PC-9 (cell line): ENCODE results near the gene HCN1. TPM values are rescaled to one million over a fixed set of nuclear protein-coding genes. Genes with fewer than 3 reads are reported as not detected.

Experiments used
- BruUV-seq: library from RNA; stranded (reverse); fragments of 400-500 nt; replicated peaks from 2 replicates; lab custom pipeline; 2021; lab: Mats Ljungman, UMichigan
- CTCF ChIA-PET: fragments of 300-600 bp; sonication (Branson Sonifier 250); formaldehyde crosslinking; loops from one replicate; lab custom pipeline; 2022; ENCODE audit warnings: antibody characterized with exemption; lab: Charles Lee
- POLR2A ChIA-PET: fragments of 300-600 bp; sonication (Branson Sonifier 250); formaldehyde crosslinking; loops from one replicate; lab custom pipeline; 2022; ENCODE audit warnings: antibody characterized with exemption; ENCODE audit not compliant: unreplicated experiment; lab: Charles Lee
- DNase-seq, 2 experiments: peaks; one replicate each; pipeline versions ENCODE4 v3.0.0 to v3.0.0-alpha.2; 2015 to 2022; ENCODE audit warnings: mixed read lengths in 1 of 2
- H2AFZ ChIP-seq: fragments of 200-600 bp; sonication (generic); 2 replicates; pipeline ENCODE4 v1.8.1; 2017; ENCODE audit warnings: antibody characterized with exemption
- H3F3A ChIP-seq: fragments of 200-600 bp; sonication (generic); 2 replicates; pipeline ENCODE4 v1.8.1; 2017; ENCODE audit warnings: antibody characterized with exemption, mild to moderate bottlenecking, low read depth; ENCODE audit not compliant: insufficient read depth
- H3K27ac ChIP-seq: fragments of 200-600 bp; sonication (generic); 2 replicates; pipeline ENCODE4 v1.6.1; 2016; ENCODE audit warnings: mixed run types
- H3K27me3 ChIP-seq: fragments of 200-600 bp; sonication (generic); 2 replicates; pipeline ENCODE4 v1.6.1; 2016; ENCODE audit warnings: low read depth, mixed run types; ENCODE audit not compliant: insufficient read depth
- H3K36me3 ChIP-seq: fragments of 200-600 bp; sonication (generic); 2 replicates; pipeline ENCODE4 v1.6.1; 2016; ENCODE audit warnings: low read depth, mixed run types
- H3K4me1 ChIP-seq: fragments of 200-600 bp; sonication (generic); replicated peaks from 2 replicates; pipeline ENCODE4 v1.6.1; 2016; ENCODE audit warnings: mixed run types; ENCODE audit not compliant: insufficient read depth
- H3K4me2 ChIP-seq: fragments of 200-600 bp; sonication (generic); 2 replicates; pipeline ENCODE4 v1.6.1; 2017; ENCODE audit warnings: mixed run types
- H3K4me3 ChIP-seq: fragments of 200-600 bp; sonication (generic); 2 replicates; pipeline ENCODE4 v1.6.1; 2016; ENCODE audit warnings: mixed run types
- H3K79me2 ChIP-seq: fragments of 200-600 bp; sonication (generic); 2 replicates; pipeline ENCODE4 v1.6.1; 2017; ENCODE audit warnings: low read depth, mixed run types
- H3K9me2 ChIP-seq: fragments of 200-600 bp; sonication (generic); 2 replicates; pipeline ENCODE4 v1.8.1; 2017; ENCODE audit warnings: mild to moderate bottlenecking; ENCODE audit not compliant: insufficient read depth
- H3K9me3 ChIP-seq: fragments of 200-600 bp; sonication (generic); 2 replicates; pipeline ENCODE4 v1.8.1; 2016; ENCODE audit warnings: low read depth; ENCODE audit not compliant: insufficient read depth
- H4K20me1 ChIP-seq: fragments of 200-600 bp; sonication (generic); 2 replicates; pipeline ENCODE4 v1.8.1; 2017; ENCODE audit not compliant: insufficient read depth
- EZH2 ChIP-seq: fragments of 200-600 bp; sonication (generic); IDR thresholded peaks from 2 replicates; pipeline ENCODE4 v1.8.0; 2017; ENCODE audit warnings: antibody characterized with exemption, low read depth
- intact Hi-C: fragments of 100-400 bp; cut with micrococcal nuclease; formaldehyde crosslinking; loops from one replicate; pipeline ENCODE4 v1.10.0; 2022; ENCODE audit not compliant: unreplicated experiment
- total RNA-seq: library from RNA; stranded (reverse); gene quantifications from 2 replicates; pipeline ENCODE4 v1.2.3, GENCODE V29; 2021
- TF ChIP-seq, protein P1 (sequence below): fragments of 200-600 bp; sonication (generic); conservative IDR thresholded peaks from 2 replicates; pipeline ENCODE4 v1.6.1; 2017; ENCODE audit warnings: mixed run types, antibody characterized with exemption, mild to moderate bottlenecking, moderate library complexity

Gene HCN1
- total RNA-seq, 1 experiment from 2014 or later = not detected

GRCh38 chr5:45533663-45534062 is 162.5 kb downstream of the HCN1 start:
- Histone ChIP-seq H3F3A (no peaks in the 10 kb centered on the region), H3K4me2 (no peak overlapping the region), H3K27ac (no peak overlapping the region), H3K79me2 (no peaks in the 10 kb centered on the region), H2AFZ (no peak overlapping the region), H3K4me3 (no peak overlapping the region), H4K20me1 (no peaks in the 10 kb centered on the region; the same call in 1 of the 2 replicates), H3K9me3 (no peaks in the 10 kb centered on the region), H3K36me3 (no peaks in the 10 kb centered on the region), H3K9me2 (0 out of 2 replicates have a peak, but pooled peaks cover under 1% of the 10 kb centered on the region), H3K27me3 (no peaks in the 10 kb centered on the region), H3K4me1 (no peaks in the 10 kb centered on the region)
- DNase-seq = no peak
- ChIA-PET POLR2A (no interaction called here), CTCF (no interaction called here)
- no TSS peak for BruUV-seq
- TF ChIP-seq EZH2 = no peak
- TF ChIP-seq, protein P1, sequence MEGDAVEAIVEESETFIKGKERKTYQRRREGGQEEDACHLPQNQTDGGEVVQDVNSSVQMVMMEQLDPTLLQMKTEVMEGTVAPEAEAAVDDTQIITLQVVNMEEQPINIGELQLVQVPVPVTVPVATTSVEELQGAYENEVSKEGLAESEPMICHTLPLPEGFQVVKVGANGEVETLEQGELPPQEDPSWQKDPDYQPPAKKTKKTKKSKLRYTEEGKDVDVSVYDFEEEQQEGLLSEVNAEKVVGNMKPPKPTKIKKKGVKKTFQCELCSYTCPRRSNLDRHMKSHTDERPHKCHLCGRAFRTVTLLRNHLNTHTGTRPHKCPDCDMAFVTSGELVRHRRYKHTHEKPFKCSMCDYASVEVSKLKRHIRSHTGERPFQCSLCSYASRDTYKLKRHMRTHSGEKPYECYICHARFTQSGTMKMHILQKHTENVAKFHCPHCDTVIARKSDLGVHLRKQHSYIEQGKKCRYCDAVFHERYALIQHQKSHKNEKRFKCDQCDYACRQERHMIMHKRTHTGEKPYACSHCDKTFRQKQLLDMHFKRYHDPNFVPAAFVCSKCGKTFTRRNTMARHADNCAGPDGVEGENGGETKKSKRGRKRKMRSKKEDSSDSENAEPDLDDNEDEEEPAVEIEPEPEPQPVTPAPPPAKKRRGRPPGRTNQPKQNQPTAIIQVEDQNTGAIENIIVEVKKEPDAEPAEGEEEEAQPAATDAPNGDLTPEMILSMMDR = no peak
- intact Hi-C loops = no loop called here

DNA sequence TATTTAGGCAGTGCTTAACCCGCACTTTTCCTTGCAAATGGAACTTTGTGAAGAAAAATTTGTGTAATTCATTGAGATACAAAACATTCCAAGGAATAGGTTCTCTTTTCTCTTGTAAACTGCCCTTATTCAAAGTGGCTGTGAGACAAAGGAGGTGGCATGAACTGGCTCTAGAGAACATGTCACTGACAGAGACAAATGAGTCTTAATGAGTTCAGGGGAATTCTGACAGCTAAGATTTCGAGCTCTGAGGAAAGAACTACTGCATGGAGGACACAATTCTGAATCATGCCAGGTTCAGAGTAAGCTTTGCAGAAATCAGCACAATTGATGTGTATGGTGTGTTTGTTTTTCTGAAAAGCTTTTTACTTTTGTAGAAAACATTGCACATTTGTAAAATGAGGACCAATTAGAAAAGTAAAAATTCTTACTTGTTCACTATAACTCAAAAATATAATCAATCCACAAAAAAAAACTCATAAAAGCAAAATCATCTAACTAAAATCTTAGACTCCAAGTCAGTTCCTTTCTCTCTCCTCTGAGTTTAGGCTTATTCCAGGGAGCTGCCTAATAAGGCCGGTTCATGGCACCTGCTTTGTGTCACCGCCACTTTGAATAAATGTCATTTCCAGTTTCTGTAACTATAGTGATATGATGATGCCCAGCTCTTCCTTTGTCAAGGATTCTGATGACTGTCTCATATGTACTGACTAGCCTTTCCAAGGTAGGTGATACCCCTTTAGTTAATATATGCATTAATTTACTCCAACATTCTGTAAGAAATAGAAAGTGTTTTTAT is 163.2 kb downstream of the HCN1 start:
- no peak for TF ChIP-seq EZH2
- TF ChIP-seq, protein P1 = no peak
- no peaks in the 10 kb centered on the region; the same call in 1 of the 2 replicates for H4K20me1 ChIP-seq
- H3K79me2 ChIP-seq = no peaks in the 10 kb centered on the region
- no peak for DNase-seq
- CTCF ChIA-PET = no interaction called here
- H3K4me1 ChIP-seq = no peaks in the 10 kb centered on the region
- POLR2A ChIA-PET = no interaction called here
- no peak overlapping the region for H3K4me2 ChIP-seq
- intact Hi-C loops = no loop called here
- no peaks in the 10 kb centered on the region for H3F3A ChIP-seq
- H3K27me3 ChIP-seq = no peaks in the 10 kb centered on the region
- H3K36me3 ChIP-seq = no peaks in the 10 kb centered on the region
- H3K9me3 ChIP-seq = no peaks in the 10 kb centered on the region
- H3K9me2 ChIP-seq = no peaks in the 10 kb centered on the region; the same call in 1 of the 2 replicates
- no peak overlapping the region for H3K4me3 ChIP-seq
- H2AFZ ChIP-seq = no peak overlapping the region
- no TSS peak for BruUV-seq
- H3K27ac ChIP-seq = no peak overlapping the region

DNA sequence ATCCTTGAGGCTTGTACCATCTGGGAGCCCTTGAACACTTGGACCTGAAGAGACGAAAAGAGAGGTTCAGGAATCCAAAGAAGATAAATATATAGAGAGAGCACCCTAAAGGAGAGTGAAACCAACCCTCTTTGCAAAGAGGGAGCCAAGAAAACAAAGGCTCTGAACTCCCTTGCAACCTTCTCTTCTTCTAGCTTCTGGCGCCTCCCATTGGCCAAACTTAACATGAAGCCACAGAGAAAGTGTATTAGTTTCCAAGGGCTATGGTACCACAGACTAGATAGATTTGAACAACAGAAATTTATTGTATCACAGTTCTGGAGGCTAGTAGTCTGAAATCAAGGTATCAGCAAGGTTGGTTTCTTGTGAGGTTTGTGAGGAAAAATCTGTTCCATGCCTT is 175.1 kb downstream of the HCN1 start:
- intact Hi-C loops = loop anchor here (2.0 to 5.0 kb wide), 2 partner anchors 569 to 658 kb away; no protein-coding TSS in a partner anchor
- Histone ChIP-seq H2AFZ (no peak overlapping the region), H4K20me1 (no peaks in the 10 kb centered on the region), H3K79me2 (no peaks in the 10 kb centered on the region), H3K27ac (no peak overlapping the region), H3K9me3 (no peaks in the 10 kb centered on the region), H3K4me2 (no peak overlapping the region), H3K27me3 (no peaks in the 10 kb centered on the region), H3K36me3 (no peaks in the 10 kb centered on the region), H3K9me2 (no peaks in the 10 kb centered on the region), H3F3A (no peaks in the 10 kb centered on the region), H3K4me1 (no peaks in the 10 kb centered on the region), H3K4me3 (no peak overlapping the region)
- BruUV-seq = no TSS peak
- TF ChIP-seq, protein P1 = peak; percentile 39; the same call in 1 of the 2 replicates
- no peak for TF ChIP-seq EZH2
- CTCF ChIA-PET = no interaction called here
- peak in 1 of 2 experiments; percentile 9 for DNase-seq
- POLR2A ChIA-PET = no interaction called here
